Adipocyte (in vitro differentiated cells): ENCODE data around the gene FUT9.
"Not testable (repeated sequence)": the region's sequence is repeated elsewhere in the genome, so short reads cannot be mapped to it uniquely, and the experiment has no call there.

Experiments
- DNase-seq: peaks from one replicate; pipeline ENCODE4 v3.0.0-alpha.2; 2015; ENCODE audit warnings: low read depth
- H3K27me3 ChIP-seq: replicated peaks from 2 replicates; pipeline ENCODE4 v1.7.0; 2013; ENCODE audit warnings: mild to moderate bottlenecking, low read length, moderate library complexity; ENCODE audit not compliant: control insufficient read depth, insufficient read depth
- H3K36me3 ChIP-seq: 2 replicates; pipeline ENCODE4 v1.7.0; 2013; ENCODE audit warnings: low read length, mild to moderate bottlenecking, moderate library complexity; ENCODE audit not compliant: control insufficient read depth, insufficient read depth, severe bottlenecking
- H3K4me1 ChIP-seq: 2 replicates; pipeline ENCODE4 v1.7.0; 2013; ENCODE audit warnings: mild to moderate bottlenecking, low read length, moderate library complexity; ENCODE audit not compliant: control insufficient read depth, insufficient read depth
- H3K4me3 ChIP-seq: 2 replicates; pipeline ENCODE4 v1.7.0; 2013; ENCODE audit warnings: mild to moderate bottlenecking, low read length, moderate library complexity
- H3K9ac ChIP-seq: 2 replicates; pipeline ENCODE4 v1.7.0; 2013; ENCODE audit warnings: mild to moderate bottlenecking, low read length, moderate library complexity
- H3K9me3 ChIP-seq: 2 replicates; pipeline ENCODE4 v1.7.0; 2013; ENCODE audit warnings: mild to moderate bottlenecking, low read length, moderate library complexity; ENCODE audit not compliant: control insufficient read depth

The FUT9 gene

DNA sequence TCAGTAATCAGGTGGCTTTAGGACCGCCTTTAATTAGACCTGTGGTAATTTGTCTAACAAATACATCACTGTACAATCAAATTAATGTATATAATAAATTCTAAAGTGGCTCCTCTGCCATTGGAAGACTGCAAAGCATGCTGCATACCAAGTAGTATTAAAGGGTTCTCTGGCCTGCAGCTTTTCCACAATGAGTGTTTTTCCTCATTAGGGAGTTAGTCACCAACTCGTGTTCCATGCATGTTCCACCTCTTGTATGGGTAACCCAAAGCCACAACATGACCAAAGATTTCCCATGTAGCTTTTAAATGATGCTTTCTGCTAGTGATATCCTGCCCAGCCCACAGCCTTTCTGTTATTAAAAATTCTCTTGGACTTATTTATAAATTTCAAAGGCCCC, 218.7 kb downstream of the FUT9 start:
- no peak for DNase-seq
- Histone ChIP-seq H3K4me1 (no peaks in the 10 kb centered on the region), H3K9me3 (no peaks in the 10 kb centered on the region), H3K36me3 (no peaks in the 10 kb centered on the region), H3K4me3 (no peak overlapping the region), H3K27me3 (no peaks in the 10 kb centered on the region), H3K9ac (no peak overlapping the region)

DNA sequence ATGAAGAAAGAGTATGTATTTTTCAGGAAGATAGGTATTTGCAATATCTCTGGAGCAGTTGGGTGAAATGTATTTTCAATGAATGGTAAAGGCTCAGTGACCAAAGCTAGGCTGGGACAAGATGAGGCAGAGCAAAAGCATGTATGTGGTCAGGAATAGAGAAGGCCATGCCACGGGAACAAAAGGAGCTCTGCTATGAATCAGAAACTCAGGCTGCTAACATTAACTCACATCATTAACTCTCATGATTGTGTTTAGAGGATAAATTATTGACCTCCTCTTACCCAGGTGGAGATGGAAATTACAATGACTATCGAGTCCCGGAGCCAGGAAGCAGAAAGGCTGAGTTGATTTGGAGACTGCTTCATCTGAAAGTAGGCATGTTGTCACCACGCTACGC, 220.2 kb downstream of the FUT9 start:
- DNase-seq: no peak
- no peaks in the 10 kb centered on the region for H3K27me3 ChIP-seq
- H3K9ac ChIP-seq: no peak overlapping the region
- no peaks in the 10 kb centered on the region for H3K9me3 ChIP-seq
- H3K36me3 ChIP-seq: no peaks in the 10 kb centered on the region
- no peak overlapping the region for H3K4me3 ChIP-seq
- H3K4me1 ChIP-seq: no peaks in the 10 kb centered on the region

DNA sequence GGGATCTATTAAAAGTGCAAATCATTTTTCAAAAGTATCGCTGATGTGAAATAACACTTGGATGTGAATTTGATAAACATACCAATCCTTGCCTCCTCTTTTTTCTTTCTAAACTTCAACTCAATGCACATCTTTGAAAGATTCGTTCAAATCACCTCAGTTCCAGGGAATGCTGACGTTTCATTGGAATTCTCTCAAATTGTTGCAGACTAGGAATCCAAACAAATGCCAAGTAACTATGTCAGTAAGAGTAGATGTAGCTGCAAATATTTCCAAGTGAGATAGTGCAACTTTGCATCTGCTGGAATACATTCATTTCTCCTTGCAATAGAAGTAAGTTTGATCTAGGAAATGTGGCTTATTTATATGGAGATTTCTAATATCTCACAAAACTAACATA, 220.7 kb downstream of the FUT9 start:
- no peak for DNase-seq
- no peaks in the 10 kb centered on the region for H3K36me3 ChIP-seq
- no peak overlapping the region for H3K9ac ChIP-seq
- no peaks in the 10 kb centered on the region for H3K9me3 ChIP-seq
- no peaks in the 10 kb centered on the region for H3K4me1 ChIP-seq
- H3K4me3 ChIP-seq: no peak overlapping the region
- no peaks in the 10 kb centered on the region for H3K27me3 ChIP-seq

DNA sequence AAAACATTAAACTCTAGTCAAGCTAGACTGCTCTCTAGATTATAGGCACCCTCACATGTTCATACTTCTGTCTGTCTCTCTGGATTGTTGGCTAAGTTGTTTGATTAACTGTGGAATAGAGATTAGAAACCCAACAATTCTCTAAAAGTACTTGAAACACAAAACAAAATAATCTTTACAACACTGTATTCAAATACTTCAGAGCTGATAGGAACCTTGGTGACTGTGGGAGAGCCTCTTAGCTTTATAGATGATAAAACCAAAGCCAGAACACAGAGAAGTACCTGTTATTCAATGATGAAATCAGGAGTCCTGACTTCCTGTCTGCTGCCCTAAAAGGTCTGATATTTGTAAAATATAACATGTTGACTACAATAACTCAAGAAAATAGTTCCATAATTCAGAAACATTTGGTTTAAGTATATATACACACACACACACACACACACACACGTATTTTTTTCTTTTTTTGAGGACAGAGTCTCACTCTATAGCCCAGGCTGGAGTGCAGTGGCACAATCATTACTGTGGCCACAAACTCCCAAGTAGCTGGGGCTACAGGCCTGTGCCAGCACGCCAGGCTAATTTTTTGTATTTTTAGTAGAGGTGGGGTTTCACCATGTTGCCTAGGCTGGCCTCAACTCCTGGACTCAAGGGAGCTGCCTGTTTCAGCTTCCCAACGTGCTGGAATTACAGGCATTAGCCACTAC, 222.0 kb downstream of the FUT9 start:
- H3K4me3 ChIP-seq: no peak overlapping the region
- no peak for DNase-seq

DNA sequence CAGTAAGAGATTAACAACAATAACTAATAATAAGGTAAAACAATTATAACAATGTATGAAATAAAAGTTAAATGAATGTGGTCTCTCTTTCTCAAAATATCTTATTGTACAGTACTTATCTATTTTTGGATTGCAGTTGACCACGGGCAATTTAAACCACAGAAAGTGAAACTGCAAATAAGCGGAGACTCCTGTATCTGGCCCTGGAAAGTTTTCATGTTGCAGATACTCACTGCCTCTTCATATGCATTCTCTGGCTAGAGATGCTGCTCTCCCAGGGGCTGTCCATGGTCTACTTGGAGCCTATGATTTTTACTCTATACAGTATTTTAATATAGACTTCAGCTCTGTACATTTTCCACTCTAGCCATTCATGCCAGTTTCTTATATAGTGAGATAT, 230.8 kb downstream of the FUT9 start:
- H3K9ac ChIP-seq: no peak overlapping the region
- no peaks in the 10 kb centered on the region for H3K36me3 ChIP-seq
- no peaks in the 10 kb centered on the region for H3K9me3 ChIP-seq
- no peak overlapping the region for H3K4me3 ChIP-seq
- no peak for DNase-seq
- no peaks in the 10 kb centered on the region for H3K4me1 ChIP-seq
- no peaks in the 10 kb centered on the region for H3K27me3 ChIP-seq

More for the DNA sequence above, 222.0 kb downstream of the FUT9 start:
- no peaks in the 10 kb centered on the region for H3K36me3 ChIP-seq
- H3K9me3 ChIP-seq: no peaks in the 10 kb centered on the region
- no peaks in the 10 kb centered on the region for H3K4me1 ChIP-seq
- no peak overlapping the region for H3K9ac ChIP-seq
- no peaks in the 10 kb centered on the region for H3K27me3 ChIP-seq

DNA sequence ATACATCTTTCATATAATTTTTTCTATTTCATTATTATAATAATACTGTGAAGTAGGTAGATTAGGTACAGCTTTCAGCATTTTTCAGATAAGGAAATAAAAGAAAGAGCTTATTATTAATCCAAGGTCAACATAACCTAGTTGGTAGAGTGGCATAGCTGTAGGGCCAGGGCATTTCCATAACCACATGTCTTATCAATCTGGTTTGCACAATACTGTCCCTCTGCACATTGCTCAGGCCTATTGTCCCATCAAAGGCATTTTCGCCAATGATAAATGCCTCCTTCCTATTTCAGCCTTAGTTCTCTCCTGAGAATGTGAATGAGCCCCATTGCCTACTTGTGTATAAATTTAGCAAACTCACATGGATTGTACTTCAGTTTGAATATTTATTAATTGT, 234.0 kb downstream of the FUT9 start:
- DNase-seq: no peak
- Histone ChIP-seq H3K9ac (no peak overlapping the region), H3K4me3 (no peak overlapping the region), H3K36me3 (no peaks in the 10 kb centered on the region), H3K27me3 (no peaks in the 10 kb centered on the region), H3K9me3 (no peaks in the 10 kb centered on the region), H3K4me1 (no peaks in the 10 kb centered on the region)

DNA sequence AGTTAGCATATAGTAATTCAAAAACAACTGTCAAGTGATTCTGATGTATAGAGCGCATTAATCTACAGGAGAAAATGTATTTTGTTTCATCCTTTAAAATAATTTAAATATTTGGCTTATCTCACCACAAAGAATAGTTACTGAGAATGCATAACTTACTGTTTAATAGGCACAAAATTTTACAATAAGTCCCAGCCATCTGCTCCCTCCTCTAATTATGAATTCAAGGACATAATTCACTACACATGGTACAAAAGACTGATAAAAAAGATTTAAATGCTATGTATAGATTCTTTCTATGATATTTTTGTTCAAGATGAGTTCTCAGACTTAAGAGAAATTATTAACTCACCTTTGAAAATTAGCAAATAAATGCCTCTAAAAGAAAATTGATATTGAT, 242.0 kb downstream of the FUT9 start:
- Histone ChIP-seq H3K4me3 (no peak overlapping the region), H3K36me3 (no peaks in the 10 kb centered on the region), H3K9ac (no peak overlapping the region), H3K9me3 (peaks cover 25% of the 10 kb centered on the region), H3K4me1 (peaks cover 6% of the 10 kb centered on the region), H3K27me3 (no peaks in the 10 kb centered on the region)
- DNase-seq: no peak

DNA sequence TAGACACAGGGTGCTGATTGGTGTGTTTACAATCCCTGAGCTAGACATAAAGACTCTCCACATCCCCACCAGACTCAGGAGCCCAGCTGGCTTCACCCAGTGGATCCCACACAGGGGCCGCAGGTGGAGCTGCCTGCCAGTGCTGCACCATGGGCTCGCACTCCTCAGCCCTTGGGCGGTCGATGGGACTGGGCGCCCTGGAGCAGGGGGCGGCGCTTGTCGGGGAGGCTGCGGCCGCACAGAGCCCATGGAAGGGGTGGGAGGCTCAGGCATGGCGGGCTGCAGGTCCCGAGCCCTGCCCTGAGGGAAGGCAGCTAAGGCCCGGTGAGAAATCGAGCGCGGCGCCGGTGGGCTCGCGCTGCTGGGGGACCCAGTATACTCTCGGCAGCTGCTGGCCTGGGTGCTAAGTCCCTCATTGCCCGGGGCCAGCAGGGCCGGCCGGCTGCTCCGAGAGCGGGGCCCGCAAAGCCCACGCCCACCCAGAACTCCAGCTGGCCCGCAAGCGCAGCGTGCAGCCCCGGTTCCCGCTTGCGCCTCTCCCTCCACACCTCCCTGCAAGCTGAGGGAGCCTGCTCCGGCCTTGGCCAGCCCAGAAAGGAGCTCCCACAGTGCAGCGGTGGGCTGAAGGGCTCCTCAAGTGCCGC, 245.1 kb downstream of the FUT9 start:
- not testable (repeated sequence) for DNase-seq, H3K4me1 ChIP-seq, H3K9ac ChIP-seq, H3K36me3 ChIP-seq, H3K27me3 ChIP-seq, H3K4me3 ChIP-seq
- peaks cover 22% of the 10 kb centered on the region for H3K9me3 ChIP-seq
